Activated CD8-positive, alpha-beta T cell treated with anti-CD3 and anti-CD28 coated beads for 36 hours (primary cell): ENCODE results near the gene TGFBR3L. TPM values are rescaled to one million over a fixed set of nuclear protein-coding genes. Genes with fewer than 3 reads are reported as not detected.

Experiments used
- ATAC-seq: fragments of 200-7000 bp; cut with Tn5 transposase; one replicate; pipeline ENCODE4 v1.10.0; 2021; ENCODE audit warnings: mild to moderate bottlenecking, moderate library complexity
- CTCF ChIA-PET: fragments of 350-600 bp; sonication (Branson Sonifier 250); formaldehyde crosslinking; loops from one replicate; lab custom pipeline; 2021; ENCODE audit warnings: antibody characterized with exemption; lab: Charles Lee
- POLR2A ChIA-PET: fragments of 350-600 bp; sonication (Branson Sonifier 250); formaldehyde crosslinking; loops from one replicate; lab custom pipeline; 2021; ENCODE audit warnings: antibody characterized with exemption; lab: Charles Lee
- DNase-seq: peaks from one replicate; pipeline ENCODE4 v3.0.0-alpha.2; 2020
- H3K27ac Mint-ChIP-seq: one replicate; pipeline ENCODE4 v1.8.0; 2021; ENCODE audit warnings: mild to moderate bottlenecking, mixed read lengths
- H3K27me3 Mint-ChIP-seq: one replicate; pipeline ENCODE4 v1.8.0; 2021; ENCODE audit warnings: mixed read lengths
- H3K36me3 Mint-ChIP-seq: one replicate; pipeline ENCODE4 v1.8.0; 2021; ENCODE audit warnings: low read depth, mixed read lengths
- H3K4me1 Mint-ChIP-seq: one replicate; pipeline ENCODE4 v1.8.0; 2021; ENCODE audit warnings: low read depth, mixed read lengths
- H3K4me3 Mint-ChIP-seq: one replicate; pipeline ENCODE4 v1.8.0; 2021; ENCODE audit warnings: mild to moderate bottlenecking, moderate library complexity, mixed read lengths
- H3K9me3 Mint-ChIP-seq: one replicate; pipeline ENCODE4 v1.8.0; 2021; ENCODE audit warnings: mixed read lengths
- CTCF ChIP-seq: fragments of 200-600 bp; IDR thresholded peaks from one replicate; pipeline ENCODE4 v1.8.0; 2022; ENCODE audit warnings: antibody characterized with exemption, mild to moderate bottlenecking
- intact Hi-C: fragments of 100-400 bp; cut with micrococcal nuclease; formaldehyde crosslinking; loops from one replicate; pipeline ENCODE4 v1.10.0; 2022
- total RNA-seq, 2 experiments: library from RNA; stranded (reverse); gene quantifications; one replicate each; pipeline ENCODE4 v1.2.3, GENCODE V29; 2021

The TGFBR3L gene
- total RNA-seq, 2 experiments from 2014 or later = 5.1 to 5.9 TPM

DNA sequence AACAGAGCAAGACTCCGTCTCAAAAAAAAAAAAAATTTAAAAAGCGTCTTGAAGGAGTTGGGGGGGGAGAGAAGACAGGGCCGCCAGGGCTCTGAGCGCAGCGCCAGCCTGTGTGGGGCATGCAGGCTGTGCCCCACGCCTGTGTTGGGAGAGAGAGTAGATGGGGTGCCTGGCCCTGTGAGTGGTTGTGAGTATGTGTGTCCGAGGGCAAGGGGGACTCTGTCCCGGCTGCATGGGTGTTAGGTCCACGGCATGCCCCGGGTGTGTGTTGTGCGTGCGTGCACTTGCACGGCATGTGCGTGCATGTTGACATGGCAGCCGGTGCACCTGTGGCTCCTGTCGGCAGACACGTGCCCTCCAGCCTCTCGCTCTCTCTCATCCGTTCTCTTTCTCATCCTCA lies 7.5 kb upstream of the TGFBR3L start:
- CTCF ChIA-PET = no interaction called here
- intact Hi-C loops = no loop called here
- Mint-ChIP-seq H3K27me3 (no peaks in the 10 kb centered on the region), H3K4me1 (peaks cover 18% of the 10 kb centered on the region), H3K36me3 (peaks cover 29% of the 10 kb centered on the region), H3K9me3 (no peaks in the 10 kb centered on the region), H3K27ac (no peak overlapping the region), H3K4me3 (no peak overlapping the region)
- no peak for ATAC-seq
- no peak for TF ChIP-seq CTCF
- POLR2A ChIA-PET = interaction anchor here (2.7 kb wide), 1 partner anchor 11 kb away, joined by 13 read pairs; no protein-coding TSS in a partner anchor
- DNase-seq = no peak

DNA sequence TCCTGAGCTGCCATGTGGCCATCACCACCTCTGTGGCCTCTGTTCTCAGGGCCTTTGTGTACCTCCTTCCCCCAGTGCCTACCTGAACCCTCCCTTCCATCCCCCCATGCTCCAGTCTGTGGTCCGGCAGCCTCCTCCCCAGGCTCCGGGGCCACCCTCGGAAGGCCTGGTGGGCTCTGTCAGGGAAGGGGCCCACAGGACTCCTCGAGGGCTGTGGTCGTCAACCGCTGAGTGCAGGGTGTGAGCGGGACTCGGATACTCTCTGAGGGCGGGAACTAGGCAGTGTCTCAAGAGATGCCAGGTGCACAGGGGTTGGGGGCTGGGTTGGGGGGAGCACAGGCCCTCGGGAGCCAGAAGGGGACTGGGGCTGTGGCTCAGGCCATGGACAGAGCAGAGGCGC lies 7.1 kb upstream of the TGFBR3L start:
- POLR2A ChIA-PET = interaction anchor here (2.7 kb wide), 1 partner anchor 10 kb away, joined by 13 read pairs; no protein-coding TSS in a partner anchor
- H3K4me3 Mint-ChIP-seq = no peak overlapping the region
- ATAC-seq = no peak

DNA sequence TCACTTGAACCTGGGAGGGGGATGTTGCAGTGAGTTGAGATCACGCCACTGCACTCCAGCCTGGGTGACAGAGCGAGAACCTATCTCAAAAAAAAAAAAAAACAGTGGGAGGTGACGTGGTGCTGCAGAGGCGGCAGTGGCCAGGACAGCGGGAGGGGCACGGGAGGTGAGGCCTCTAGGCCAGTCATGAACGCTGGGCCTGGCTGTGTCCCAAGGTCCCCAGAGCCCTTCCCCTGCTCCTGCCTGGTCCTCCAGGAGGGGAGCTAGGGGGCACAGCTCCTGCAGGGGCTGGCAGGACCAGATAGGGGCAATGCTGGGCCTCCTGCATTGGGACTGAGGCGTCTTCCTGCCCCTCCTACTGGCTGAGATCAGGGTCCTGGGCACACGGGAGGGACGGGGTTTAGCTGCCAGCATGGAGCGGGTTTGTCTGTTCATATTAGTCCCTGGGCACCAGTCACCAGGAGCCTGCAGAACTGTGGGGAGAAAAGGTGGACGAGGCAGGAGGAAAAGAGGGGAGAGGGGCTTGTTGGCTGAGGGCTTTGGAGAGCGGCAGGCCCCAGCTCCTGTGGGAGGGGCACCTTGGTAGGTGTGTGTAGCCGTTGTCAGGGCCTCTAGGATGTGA lies 6.4 kb upstream of the TGFBR3L start:
- ATAC-seq (no peak), DNase-seq (no peak)
- peaks cover 15% of the 10 kb centered on the region for H3K4me1 Mint-ChIP-seq
- H3K27ac Mint-ChIP-seq = no peak overlapping the region
- H3K4me3 Mint-ChIP-seq = no peak overlapping the region
- CTCF ChIA-PET = interaction anchor here (1.0 to 1.4 kb wide), 2 partner anchors 10 to 12 kb away, joined by 4 read pairs; partner anchors contain the start of gene SNAPC2
- intact Hi-C loops = no loop called here
- no peaks in the 10 kb centered on the region for H3K9me3 Mint-ChIP-seq
- TF ChIP-seq CTCF = no peak
- no peaks in the 10 kb centered on the region for H3K27me3 Mint-ChIP-seq
- H3K36me3 Mint-ChIP-seq = peaks cover 34% of the 10 kb centered on the region
- POLR2A ChIA-PET = interaction anchor here (0.8 to 2.7 kb wide), 2 partner anchors 9 to 391 kb away, joined by 3 to 13 read pairs; no protein-coding TSS in a partner anchor

More for the DNA sequence above, 7.1 kb upstream of the TGFBR3L start:
- Mint-ChIP-seq H3K36me3 (peaks cover 29% of the 10 kb centered on the region), H3K9me3 (no peaks in the 10 kb centered on the region), H3K4me1 (peaks cover 17% of the 10 kb centered on the region), H3K27ac (no peak overlapping the region), H3K27me3 (no peaks in the 10 kb centered on the region)
- TF ChIP-seq CTCF = no peak
- CTCF ChIA-PET = interaction anchor here (1.4 kb wide), 1 partner anchor 13 kb away, joined by 4 read pairs; the partner anchor contains the start of gene SNAPC2
- intact Hi-C loops = no loop called here
- no peak for DNase-seq

- intact Hi-C loops = no loop called here
- ChIA-PET CTCF (interaction anchor here (1.0 to 1.4 kb wide), 2 partner anchors 10 to 12 kb away, joined by 4 read pairs; partner anchors contain the start of gene SNAPC2), POLR2A (interaction anchor here (0.8 to 2.7 kb wide), 2 partner anchors 9 to 392 kb away, joined by 3 to 13 read pairs; no protein-coding TSS in a partner anchor)
These were observed 5.7 kb upstream of the TGFBR3L start for GRCh38 chr19:7908742-7909461.

More at GRCh38 chr19:7908742-7909461, 5.7 kb upstream of the TGFBR3L start:
- H3K4me3 Mint-ChIP-seq = no peak overlapping the region
- DNase-seq (no peak), ATAC-seq (no peak)
- H3K27me3 Mint-ChIP-seq = no peaks in the 10 kb centered on the region
- H3K27ac Mint-ChIP-seq = no peak overlapping the region
- peaks cover 15% of the 10 kb centered on the region for H3K4me1 Mint-ChIP-seq
- peaks cover 34% of the 10 kb centered on the region for H3K36me3 Mint-ChIP-seq
- TF ChIP-seq CTCF = no peak
- no peaks in the 10 kb centered on the region for H3K9me3 Mint-ChIP-seq
